RWPE2 (cell line): ENCODE data around the gene GPR173.

ENCODE experiments used
- ATAC-seq: fragments of 200-7000 bp; cut with Tn5 transposase; 3 replicates; pipeline ENCODE4 v1.9.1; 2021; ENCODE audit warnings: low read depth
- DNase-seq: peaks from one replicate; pipeline ENCODE4 v3.0.0-alpha.2; 2020; ENCODE audit warnings: low spot score
- H3K27ac ChIP-seq: fragments of 450-650 bp; 2 replicates; pipeline ENCODE4 v1.5.1; 2017; ENCODE audit warnings: mild to moderate bottlenecking; ENCODE audit not compliant: poor library complexity, severe bottlenecking
- H3K27me3 ChIP-seq: fragments of 250-450 bp; sonication (Bioruptor Pico); 2 replicates; pipeline ENCODE4 v1.5.1; 2021; ENCODE audit warnings: mild to moderate bottlenecking, moderate library complexity; ENCODE audit not compliant: insufficient read depth, poor library complexity, severe bottlenecking
- H3K36me3 ChIP-seq: fragments of 250-450 bp; sonication (Bioruptor Pico); 2 replicates; pipeline ENCODE4 v1.5.1; 2020; ENCODE audit warnings: low read depth, mild to moderate bottlenecking, moderate library complexity
- H3K4me1 ChIP-seq: fragments of 250-450 bp; sonication (Bioruptor Pico); 2 replicates; pipeline ENCODE4 v1.5.1; 2021; ENCODE audit warnings: mild to moderate bottlenecking, moderate library complexity; ENCODE audit not compliant: insufficient read depth, poor library complexity, severe bottlenecking
- H3K4me3 ChIP-seq: fragments of 250-450 bp; sonication (Bioruptor Pico); 2 replicates; pipeline ENCODE4 v1.5.1; 2021; ENCODE audit warnings: mild to moderate bottlenecking, moderate library complexity; ENCODE audit not compliant: severe bottlenecking
- H3K9me3 ChIP-seq: fragments of 250-450 bp; sonication (Bioruptor Pico); 2 replicates; pipeline ENCODE4 v1.5.1; 2021; ENCODE audit warnings: mild to moderate bottlenecking, moderate library complexity; ENCODE audit not compliant: severe bottlenecking
- CTCF ChIP-seq: fragments of 450-650 bp; IDR thresholded peaks from one replicate; pipeline ENCODE4 v1.5.1; 2017; ENCODE audit warnings: mild to moderate bottlenecking, moderate library complexity; ENCODE audit not compliant: poor library complexity, severe bottlenecking

GPR173 gene

GRCh38 chrX:53004038-53004437 lies 44.6 kb upstream of the GPR173 start:
- H3K27me3 ChIP-seq: no peaks in the 10 kb centered on the region
- DNase-seq (no peak), ATAC-seq (no peak)
- H3K4me3 ChIP-seq: no peak overlapping the region
- H3K36me3 ChIP-seq: no peaks in the 10 kb centered on the region
- no peaks in the 10 kb centered on the region for H3K9me3 ChIP-seq
- TF ChIP-seq CTCF: no peak
- no peaks in the 10 kb centered on the region for H3K4me1 ChIP-seq
- no peak overlapping the region for H3K27ac ChIP-seq

GRCh38 chrX:53004811-53005210 lies 43.8 kb upstream of the GPR173 start:
- no peak for ATAC-seq
- no peak overlapping the region for H3K27ac ChIP-seq
- H3K27me3 ChIP-seq: no peaks in the 10 kb centered on the region
- no peak overlapping the region for H3K4me3 ChIP-seq
- H3K9me3 ChIP-seq: no peaks in the 10 kb centered on the region
- no peaks in the 10 kb centered on the region for H3K36me3 ChIP-seq
- no peak for DNase-seq
- no peak for TF ChIP-seq CTCF
- H3K4me1 ChIP-seq: no peaks in the 10 kb centered on the region

GRCh38 chrX:53005327-53005726 lies 43.3 kb upstream of the GPR173 start:
- no peaks in the 10 kb centered on the region for H3K9me3 ChIP-seq
- DNase-seq: no peak

GRCh38 chrX:53009032-53009431 lies 39.6 kb upstream of the GPR173 start:
- Histone ChIP-seq H3K36me3 (no peaks in the 10 kb centered on the region), H3K4me1 (no peaks in the 10 kb centered on the region), H3K9me3 (no peaks in the 10 kb centered on the region), H3K4me3 (no peak overlapping the region), H3K27me3 (no peaks in the 10 kb centered on the region), H3K27ac (no peak overlapping the region)
- no peak for ATAC-seq
- no peak for DNase-seq
- no peak for TF ChIP-seq CTCF

More at GRCh38 chrX:53005327-53005726, 43.3 kb upstream of the GPR173 start:
- H3K36me3 ChIP-seq: no peaks in the 10 kb centered on the region
- no peak overlapping the region for H3K4me3 ChIP-seq
- TF ChIP-seq CTCF: no peak
- no peaks in the 10 kb centered on the region for H3K4me1 ChIP-seq
- no peak for ATAC-seq
- H3K27me3 ChIP-seq: no peaks in the 10 kb centered on the region
- H3K27ac ChIP-seq: no peak overlapping the region

- DNase-seq (no peak), ATAC-seq (no peak)
- H3K4me1 ChIP-seq: no peaks in the 10 kb centered on the region
- no peaks in the 10 kb centered on the region for H3K36me3 ChIP-seq
- H3K27me3 ChIP-seq: no peaks in the 10 kb centered on the region
- H3K4me3 ChIP-seq: no peak overlapping the region
- H3K9me3 ChIP-seq: no peaks in the 10 kb centered on the region
- TF ChIP-seq CTCF: no peak
- H3K27ac ChIP-seq: no peak overlapping the region
Observed at GRCh38 chrX:53013291-53013690, 35.3 kb upstream of the GPR173 start.
